Activated B cell treated with CpG ODN at 0.5 μM for 24 hours (primary cell): Measurements from ENCODE around the gene RPL5. TPM values are rescaled to one million over a fixed set of nuclear protein-coding genes. Genes with fewer than 3 reads are reported as not detected.

Experiments used
- ATAC-seq: fragments of 200-7000 bp; cut with Tn5 transposase; one replicate; pipeline ENCODE4 v1.10.0; 2021; ENCODE audit warnings: low read depth, mild to moderate bottlenecking, moderate library complexity
- CTCF ChIA-PET: fragments of 350-600 bp; sonication (Branson Sonifier 250); formaldehyde crosslinking; loops from one replicate; lab custom pipeline; 2021; ENCODE audit warnings: antibody characterized with exemption; lab: Charles Lee
- POLR2A ChIA-PET: fragments of 350-600 bp; sonication (Branson Sonifier 250); formaldehyde crosslinking; loops from one replicate; lab custom pipeline; 2021; ENCODE audit warnings: antibody characterized with exemption; lab: Charles Lee
- DNase-seq: peaks from one replicate; pipeline ENCODE4 v3.0.0; 2022
- H3K27ac Mint-ChIP-seq: one replicate; pipeline ENCODE4 v1.8.0; 2020; ENCODE audit warnings: mixed read lengths
- H3K27me3 Mint-ChIP-seq: one replicate; pipeline ENCODE4 v1.8.0; 2021; ENCODE audit warnings: mixed read lengths
- H3K36me3 Mint-ChIP-seq: one replicate; pipeline ENCODE4 v1.8.0; 2021; ENCODE audit warnings: low read depth, mixed read lengths
- H3K4me1 Mint-ChIP-seq: one replicate; pipeline ENCODE4 v1.8.0; 2021; ENCODE audit warnings: mixed read lengths
- H3K4me3 Mint-ChIP-seq: one replicate; pipeline ENCODE4 v1.8.0; 2020; ENCODE audit warnings: mild to moderate bottlenecking, mixed read lengths
- H3K9me3 Mint-ChIP-seq: one replicate; pipeline ENCODE4 v1.8.0; 2020; ENCODE audit warnings: mixed read lengths
- intact Hi-C: fragments of 100-400 bp; cut with micrococcal nuclease; formaldehyde crosslinking; loops from one replicate; pipeline ENCODE4 v1.15.1; 2024
- total RNA-seq: library from RNA; stranded (reverse); gene quantifications from 2 replicates; pipeline ENCODE4 v1.2.3, GENCODE V29; 2022
- TF ChIP-seq, protein P1 (sequence below): fragments of 200-600 bp; IDR thresholded peaks from one replicate; pipeline ENCODE4 v1.8.0; 2022; ENCODE audit warnings: antibody characterized with exemption, mild to moderate bottlenecking

Gene RPL5
- total RNA-seq, 1 donor from 2014 or later, result 1,685 TPM

DNA sequence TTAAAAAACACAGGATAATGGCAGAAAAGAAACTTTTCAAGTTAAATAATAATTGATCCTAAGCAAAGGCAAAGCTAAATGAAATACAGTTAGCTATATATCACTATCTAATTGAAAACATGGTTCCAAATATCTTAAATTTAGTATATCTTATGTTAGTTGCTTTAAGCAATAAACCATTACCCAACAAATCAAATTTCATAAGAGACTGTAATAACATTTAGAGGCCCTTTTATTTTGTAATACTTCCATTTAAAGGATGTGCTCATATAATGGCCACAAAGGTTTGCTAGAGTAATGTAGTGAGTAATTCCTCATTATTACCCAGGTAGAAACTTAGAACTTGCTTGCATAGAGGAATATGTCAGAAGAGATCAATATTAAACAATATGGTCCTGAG is 32.3 kb downstream of the RPL5 start:
- ChIA-PET CTCF (interaction anchor here (1.2 to 3.7 kb wide), 3 partner anchors 87 to 130 kb away, joined by 4 to 23 read pairs (median 4); no protein-coding TSS in a partner anchor), POLR2A (interaction anchor here (1.0 kb wide), 1 partner anchor 129 kb away, joined by 3 read pairs; no protein-coding TSS in a partner anchor)
- Mint-ChIP-seq H3K36me3 (peaks cover 25% of the 10 kb centered on the region), H3K9me3 (no peaks in the 10 kb centered on the region), H3K27me3 (no peaks in the 10 kb centered on the region), H3K27ac (no peak overlapping the region), H3K4me1 (peaks cover 2% of the 10 kb centered on the region), H3K4me3 (no peak overlapping the region)
- TF ChIP-seq, protein P1, sequence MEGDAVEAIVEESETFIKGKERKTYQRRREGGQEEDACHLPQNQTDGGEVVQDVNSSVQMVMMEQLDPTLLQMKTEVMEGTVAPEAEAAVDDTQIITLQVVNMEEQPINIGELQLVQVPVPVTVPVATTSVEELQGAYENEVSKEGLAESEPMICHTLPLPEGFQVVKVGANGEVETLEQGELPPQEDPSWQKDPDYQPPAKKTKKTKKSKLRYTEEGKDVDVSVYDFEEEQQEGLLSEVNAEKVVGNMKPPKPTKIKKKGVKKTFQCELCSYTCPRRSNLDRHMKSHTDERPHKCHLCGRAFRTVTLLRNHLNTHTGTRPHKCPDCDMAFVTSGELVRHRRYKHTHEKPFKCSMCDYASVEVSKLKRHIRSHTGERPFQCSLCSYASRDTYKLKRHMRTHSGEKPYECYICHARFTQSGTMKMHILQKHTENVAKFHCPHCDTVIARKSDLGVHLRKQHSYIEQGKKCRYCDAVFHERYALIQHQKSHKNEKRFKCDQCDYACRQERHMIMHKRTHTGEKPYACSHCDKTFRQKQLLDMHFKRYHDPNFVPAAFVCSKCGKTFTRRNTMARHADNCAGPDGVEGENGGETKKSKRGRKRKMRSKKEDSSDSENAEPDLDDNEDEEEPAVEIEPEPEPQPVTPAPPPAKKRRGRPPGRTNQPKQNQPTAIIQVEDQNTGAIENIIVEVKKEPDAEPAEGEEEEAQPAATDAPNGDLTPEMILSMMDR, result no peak
- intact Hi-C loops, result loop anchor here (2.0 kb wide), 1 partner anchor 15 kb away; no protein-coding TSS in a partner anchor
- no peak for ATAC-seq
- DNase-seq, result no peak

- no peaks in the 10 kb centered on the region for H3K27me3 Mint-ChIP-seq
- TF ChIP-seq, protein P1, result no peak
- peaks cover 57% of the 10 kb centered on the region for H3K36me3 Mint-ChIP-seq
- no peak for ATAC-seq
- H3K27ac Mint-ChIP-seq, result no peak overlapping the region
- no peak for DNase-seq
- POLR2A ChIA-PET, result no interaction called here
- CTCF ChIA-PET, result interaction anchor here (1.4 kb wide), 1 partner anchor 124 kb away, joined by 7 read pairs; no protein-coding TSS in a partner anchor
- H3K4me1 Mint-ChIP-seq, result no peaks in the 10 kb centered on the region
- H3K9me3 Mint-ChIP-seq, result no peaks in the 10 kb centered on the region
- intact Hi-C loops, result no loop called here
- H3K4me3 Mint-ChIP-seq, result no peak overlapping the region
Measured at GRCh38 chr1:92870591-92870990, 38.8 kb downstream of the RPL5 start.

GRCh38 chr1:92872719-92873118 is 40.9 kb downstream of the RPL5 start:
- peaks cover 56% of the 10 kb centered on the region for H3K36me3 Mint-ChIP-seq
- no peak overlapping the region for H3K4me3 Mint-ChIP-seq
- peaks cover 12% of the 10 kb centered on the region for H3K4me1 Mint-ChIP-seq
- CTCF ChIA-PET, result no interaction called here
- no peak overlapping the region for H3K27ac Mint-ChIP-seq
- DNase-seq, result no peak
- TF ChIP-seq, protein P1, result no peak
- POLR2A ChIA-PET, result no interaction called here
- no peaks in the 10 kb centered on the region for H3K9me3 Mint-ChIP-seq
- H3K27me3 Mint-ChIP-seq, result no peaks in the 10 kb centered on the region
- intact Hi-C loops, result no loop called here
- ATAC-seq, result no peak

- Mint-ChIP-seq H3K36me3 (peaks cover 48% of the 10 kb centered on the region), H3K27me3 (no peaks in the 10 kb centered on the region), H3K4me3 (no peak overlapping the region), H3K4me1 (peaks cover 27% of the 10 kb centered on the region), H3K9me3 (no peaks in the 10 kb centered on the region), H3K27ac (no peak overlapping the region)
- TF ChIP-seq, protein P1, result no peak
- ChIA-PET POLR2A (interaction anchor here (0.5 kb wide), 1 partner anchor 35 kb away, joined by 3 read pairs; no protein-coding TSS in a partner anchor), CTCF (interaction anchor here (1.3 kb wide), 1 partner anchor 119 kb away, joined by 3 read pairs; no protein-coding TSS in a partner anchor)
- ATAC-seq (no peak), DNase-seq (no peak)
- intact Hi-C loops, result loop anchor here (5.0 kb wide), 1 partner anchor 37 kb away; no protein-coding TSS in a partner anchor
Measured at GRCh38 chr1:92874987-92875386, 43.1 kb downstream of the RPL5 start.

DNA sequence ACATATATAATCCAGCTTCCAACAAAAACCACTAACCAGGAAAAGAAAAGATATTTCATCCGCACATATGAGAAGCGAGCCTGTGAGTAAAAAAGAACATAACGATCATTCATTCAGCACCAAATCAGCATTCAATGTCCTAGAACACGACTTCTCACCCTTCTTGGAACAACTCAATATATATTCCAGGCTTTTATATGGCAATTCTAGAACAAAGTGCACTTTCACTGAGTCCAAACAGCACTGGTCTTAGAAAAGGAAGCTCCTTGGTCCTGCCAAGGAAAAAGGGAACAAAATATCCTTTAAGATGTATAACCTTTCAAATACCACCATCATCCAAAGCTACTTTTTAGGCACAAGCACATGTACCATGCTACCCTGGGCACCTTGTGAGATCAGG is 44.5 kb downstream of the RPL5 start:
- H3K9me3 Mint-ChIP-seq, result no peaks in the 10 kb centered on the region
- H3K27ac Mint-ChIP-seq, result no peak overlapping the region
- POLR2A ChIA-PET, result interaction anchor here (1.2 kb wide), 1 partner anchor 99 kb away, joined by 3 read pairs; no protein-coding TSS in a partner anchor
- peaks cover 27% of the 10 kb centered on the region for H3K4me1 Mint-ChIP-seq
- peaks cover 42% of the 10 kb centered on the region for H3K36me3 Mint-ChIP-seq
- H3K4me3 Mint-ChIP-seq, result no peak overlapping the region
- no peaks in the 10 kb centered on the region for H3K27me3 Mint-ChIP-seq
- intact Hi-C loops, result loop anchor here (5.0 kb wide), 1 partner anchor 36 kb away; no protein-coding TSS in a partner anchor
- TF ChIP-seq, protein P1, result no peak
- DNase-seq (no peak), ATAC-seq (no peak)
- CTCF ChIA-PET, result interaction anchor here (1.3 to 2.1 kb wide), 3 partner anchors 17 to 186 kb away, joined by 3 to 7 read pairs (median 3); no protein-coding TSS in a partner anchor
